Urinary bladder (tissue), 4 donors: ENCODE results near the gene TSPAN32. TPM values are rescaled to one million over a fixed set of nuclear protein-coding genes. Genes with fewer than 3 reads are reported as not detected.
"Not testable (repeated sequence)": the region's sequence is repeated elsewhere in the genome, so short reads cannot be mapped to it uniquely, and the experiment has no call there.

Experiments used
- DNase-seq: peaks from one replicate; pipeline ENCODE4 v3.0.0-alpha.2; 2015; ENCODE audit errors: extremely low spot score
- H3K27ac ChIP-seq: one replicate; pipeline ENCODE4 v1.5.1; 2013; ENCODE audit warnings: low read depth, mild to moderate bottlenecking, moderate library complexity
- H3K36me3 ChIP-seq: one replicate; pipeline ENCODE4 v1.6.1; 2013; ENCODE audit warnings: mild to moderate bottlenecking, moderate library complexity; ENCODE audit not compliant: insufficient read depth
- H3K4me1 ChIP-seq: one replicate; pipeline ENCODE4 v1.6.1; 2013; ENCODE audit warnings: mild to moderate bottlenecking, moderate library complexity; ENCODE audit not compliant: insufficient read depth
- H3K4me3 ChIP-seq: one replicate; pipeline ENCODE4 v1.5.1; 2013; ENCODE audit warnings: low read depth, low read length
- WGBS: extraction: QIAGEN DNeasy Blood & Tissue Kit; methylation state at CpG from one replicate; pipeline ENCODE4 v1.1.7; 2013; 5-methylcytosine and 5-hydroxymethylcytosine counted together
- polyA plus RNA-seq: library from polyadenylated mRNA; stranded (reverse); fragments of 200-250 nt; gene quantifications from one replicate; pipeline ENCODE4 v1.2.3, GENCODE V29; 2013
- small RNA-seq: library from RNA; depleted of rRNA; stranded (forward); fragments of <200 nt; gene quantifications from one replicate; pipeline ENCODE3, GENCODE V24; 2014
- total RNA-seq: library from RNA; depleted of rRNA; stranded (reverse); fragments of >200 nt; gene quantifications from one replicate; pipeline ENCODE4 v1.2.3, GENCODE V29; 2014
- donor health status: healthy with polysubstance abuse.
- donor health status: healthy.

TSPAN32 gene
- total and polyA plus RNA-seq, 2 donors: 1.7 to 1.9 TPM

- WGBS: 96% methylated on average over 12 of the region's 12 CpGs
- H3K36me3 ChIP-seq, H3K27ac ChIP-seq, H3K4me1 ChIP-seq, DNase-seq, H3K4me3 ChIP-seq: not testable (repeated sequence)
These were observed 62.6 kb downstream of the TSPAN32 start for GRCh38 chr11:2364386-2364785.

DNA sequence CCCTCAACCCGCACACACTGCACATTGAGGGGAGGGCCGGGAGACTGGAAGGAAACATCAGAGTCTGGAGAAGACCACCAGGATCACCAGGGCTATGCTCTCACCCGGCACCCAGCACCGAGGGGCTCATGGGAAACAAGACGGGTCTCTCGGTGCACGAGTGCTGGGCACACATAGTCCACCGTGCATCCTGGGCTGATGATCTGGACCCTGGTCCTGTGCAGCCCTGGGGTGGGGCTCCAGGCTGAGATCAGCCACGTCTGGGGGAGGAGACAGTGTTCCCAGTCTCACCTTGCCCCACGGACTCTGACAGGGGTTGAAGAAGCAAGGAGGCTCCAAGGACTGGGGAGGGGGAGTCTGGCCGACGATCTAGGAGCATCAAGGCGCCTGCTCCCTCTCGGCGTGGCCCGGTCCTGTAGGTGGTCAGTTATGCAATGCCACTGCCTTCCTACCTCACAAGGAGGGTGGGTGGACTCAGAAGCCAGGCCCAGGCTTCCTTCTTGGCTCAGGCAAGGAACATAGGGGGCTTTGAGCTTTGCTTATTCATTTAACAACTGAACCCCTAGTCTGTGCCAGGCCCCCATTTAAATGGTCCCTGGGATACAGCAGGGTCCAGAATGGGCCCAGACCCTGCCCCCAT is 63.9 kb downstream of the TSPAN32 start:
- 90% methylated on average over 16 of the region's 16 CpGs for WGBS
- Histone ChIP-seq H3K4me1 (no peaks in the 10 kb centered on the region), H3K36me3 (no peaks in the 10 kb centered on the region), H3K27ac (no peak overlapping the region), H3K4me3 (no peak overlapping the region)
- DNase-seq: no peak

DNA sequence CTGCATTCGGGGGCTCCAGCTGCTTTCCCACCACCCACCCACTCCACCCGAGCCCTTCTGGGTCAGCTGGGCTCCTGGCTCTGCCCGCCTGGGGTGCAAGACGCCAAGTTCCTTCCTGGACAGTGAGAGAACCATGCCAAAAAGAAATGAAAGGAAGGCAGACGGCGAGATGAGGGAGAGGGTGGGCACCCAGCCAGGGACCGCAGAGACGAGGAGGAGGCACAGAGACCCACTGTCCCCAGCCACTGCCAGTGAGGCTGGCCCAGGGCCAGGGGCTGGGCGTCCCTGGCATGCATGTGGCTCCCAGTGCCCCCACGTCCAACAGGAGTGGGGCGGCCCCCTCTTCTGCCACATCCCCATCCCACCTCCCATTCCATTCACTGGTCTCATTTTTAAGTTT is 64.5 kb downstream of the TSPAN32 start:
- 50% methylated on average over 11 of the region's 11 CpGs for WGBS
- no peak overlapping the region for H3K27ac ChIP-seq
- no peak overlapping the region for H3K4me3 ChIP-seq
- H3K36me3 ChIP-seq: no peaks in the 10 kb centered on the region
- H3K4me1 ChIP-seq: no peaks in the 10 kb centered on the region
- DNase-seq: no peak

DNA sequence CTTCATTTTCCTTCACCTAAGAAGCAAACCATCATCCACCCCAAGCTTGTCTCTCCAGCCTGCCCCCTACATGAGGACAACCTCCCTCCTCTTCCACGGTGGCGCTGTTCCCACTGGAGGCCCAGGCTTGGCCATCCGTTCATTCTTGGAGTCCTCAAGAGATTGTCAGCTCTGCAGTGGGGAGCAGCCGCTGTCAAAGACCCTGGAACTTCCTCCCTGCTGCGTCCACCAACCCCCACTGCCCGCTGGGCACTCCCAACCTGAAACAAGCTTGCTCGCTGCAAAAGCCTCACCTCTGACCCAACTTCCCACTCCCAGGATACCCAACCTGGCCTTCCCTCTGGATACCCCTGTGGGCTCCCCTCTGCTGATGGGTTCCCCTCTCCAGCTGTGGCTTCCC is 64.9 kb downstream of the TSPAN32 start:
- Histone ChIP-seq H3K36me3 (no peaks in the 10 kb centered on the region), H3K4me3 (no peak overlapping the region), H3K27ac (no peak overlapping the region), H3K4me1 (no peaks in the 10 kb centered on the region)
- 89% methylated on average over 7 of the region's 7 CpGs for WGBS
- no peak for DNase-seq

DNA sequence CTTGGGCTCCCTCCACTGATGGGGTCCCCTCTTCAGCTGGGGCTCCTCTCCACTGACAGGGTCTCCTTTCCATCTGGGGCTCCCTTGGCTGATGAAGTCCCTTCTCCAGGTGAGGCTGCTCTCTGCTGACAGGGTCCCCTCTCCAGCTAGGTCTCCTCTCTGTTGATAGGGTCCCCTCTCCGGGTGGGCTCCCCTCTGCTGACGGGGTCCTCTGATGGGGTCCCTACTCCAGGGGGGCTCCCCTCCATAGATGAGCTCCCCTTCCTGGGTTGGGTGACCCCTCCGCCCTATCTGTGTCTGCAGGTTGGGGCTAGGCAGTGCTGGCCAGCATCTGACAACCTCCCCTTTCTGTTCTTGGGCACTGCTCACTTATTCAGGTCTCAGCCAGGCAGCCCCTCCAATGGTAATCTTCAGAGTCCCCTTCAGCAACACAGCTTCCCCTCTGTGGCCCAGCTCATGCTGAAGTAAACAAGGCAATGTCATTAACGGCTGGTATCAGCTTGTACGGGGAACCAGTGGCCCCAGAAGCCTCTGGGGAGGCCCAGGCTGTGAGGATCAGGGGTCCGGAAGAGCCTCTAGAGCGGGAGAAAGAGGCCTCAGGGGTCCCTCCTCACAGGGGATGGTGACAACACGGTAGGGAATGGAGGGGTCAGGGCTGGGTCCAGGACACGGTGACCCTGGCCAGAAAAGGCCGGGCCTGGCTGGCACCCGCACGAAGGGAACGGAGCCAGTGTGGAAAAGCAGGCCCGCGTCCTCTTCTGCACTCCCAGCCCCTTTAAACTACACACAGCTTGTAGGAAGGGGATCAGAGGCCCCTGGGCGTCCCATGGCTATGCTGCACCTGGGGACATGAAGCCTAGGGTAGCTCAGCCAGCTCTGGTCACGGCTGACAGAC is 65.7 kb downstream of the TSPAN32 start:
- no peak overlapping the region for H3K4me3 ChIP-seq
- H3K27ac ChIP-seq: no peak overlapping the region
- no peak for DNase-seq
- H3K4me1 ChIP-seq: no peaks in the 10 kb centered on the region
- H3K36me3 ChIP-seq: no peaks in the 10 kb centered on the region
- 83% methylated on average over 17 of the region's 17 CpGs for WGBS

Small RNAs within 50 kb of the gene (small RNA-seq; reads per million reads assigned to genes)
- gene RNU6-878P: not detected

Other genes starting within 250 kb of the TSPAN32 start
- gene IGF2, start 162.6 kb upstream of the TSPAN32 start, total RNA-seq: 362 TPM
- 86.5 TPM for gene IGF2, start 162.6 kb upstream of the TSPAN32 start, polyA plus RNA-seq
- gene INS, start 140.8 kb upstream of the TSPAN32 start, total RNA-seq: not detected
- gene INS, start 140.8 kb upstream of the TSPAN32 start, polyA plus RNA-seq: 0.30 TPM
- gene TH, start 130.2 kb upstream of the TSPAN32 start, total RNA-seq: 1.6 TPM
- 3.6 TPM for gene TH, start 130.2 kb upstream of the TSPAN32 start, polyA plus RNA-seq
- 0.42 TPM for gene ASCL2, start 31.4 kb upstream of the TSPAN32 start, total RNA-seq
- gene ASCL2, start 31.4 kb upstream of the TSPAN32 start, polyA plus RNA-seq: 0.85 TPM
- gene C11orf21, start 95 bp upstream of the TSPAN32 start, total RNA-seq: 0.42 TPM
- 0.60 TPM for gene C11orf21, start 95 bp upstream of the TSPAN32 start, polyA plus RNA-seq
- gene CD81, start 75.3 kb downstream of the TSPAN32 start, total RNA-seq: 251 TPM
- gene CD81, start 75.3 kb downstream of the TSPAN32 start, polyA plus RNA-seq: 1,145 TPM
- gene TSSC4, start 98.7 kb downstream of the TSPAN32 start, total RNA-seq: 16.6 TPM
- 61.7 TPM for gene TSSC4, start 98.7 kb downstream of the TSPAN32 start, polyA plus RNA-seq
- gene TRPM5, start 142.5 kb downstream of the TSPAN32 start, total RNA-seq: 0.11 TPM
- 0.05 TPM for gene TRPM5, start 142.5 kb downstream of the TSPAN32 start, polyA plus RNA-seq
- 6.3 TPM for gene KCNQ1, start 143.0 kb downstream of the TSPAN32 start, total RNA-seq
- 9.1 TPM for gene KCNQ1, start 143.0 kb downstream of the TSPAN32 start, polyA plus RNA-seq